Erythroblast (primary cell): Measurements from ENCODE around the gene OTOS.

Source experiments
- GATA1 ChIP-seq: IDR thresholded peaks from 2 replicates; pipeline ENCODE4 v1.6.1; 2011; ENCODE audit warnings: low read depth, mild to moderate bottlenecking, control low read depth, low read length, moderate library complexity
- POLR2A ChIP-seq: IDR thresholded peaks from 2 replicates; pipeline ENCODE4 v1.6.1; 2011; ENCODE audit warnings: mild to moderate bottlenecking, low read length

DNA sequence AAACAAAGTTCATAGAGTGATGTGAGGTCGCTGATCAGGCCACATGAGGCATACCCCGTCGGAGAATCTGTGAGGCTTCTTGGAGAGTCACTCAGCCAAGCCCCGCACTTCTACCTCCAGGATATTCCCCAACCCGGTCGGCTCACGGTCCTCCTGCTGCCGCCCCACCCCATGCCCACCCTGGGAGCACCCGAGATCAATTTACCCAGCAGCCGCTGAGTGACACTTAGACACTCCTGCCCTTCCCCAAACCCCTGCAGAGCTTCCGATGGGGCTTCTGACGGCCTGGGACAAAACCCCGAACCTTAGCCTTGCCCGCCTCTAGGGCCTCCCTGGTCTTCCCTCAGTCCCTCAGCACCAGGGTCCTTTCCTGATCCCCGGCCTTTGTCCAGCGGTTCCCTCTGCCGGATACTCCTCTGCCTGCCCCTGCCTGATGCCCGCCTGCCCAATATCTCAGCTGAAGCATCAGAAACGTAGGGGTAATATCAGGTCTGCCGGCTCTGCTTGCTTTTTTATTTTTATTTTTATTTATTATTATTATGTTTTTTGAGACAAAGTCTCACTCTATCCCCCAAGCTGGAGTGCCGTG is 18.9 kb upstream of the OTOS start:
- no peak for TF ChIP-seq POLR2A
- TF ChIP-seq GATA1 = no peak
